Measurements from ENCODE around the gene CAMTA1.

DNA sequence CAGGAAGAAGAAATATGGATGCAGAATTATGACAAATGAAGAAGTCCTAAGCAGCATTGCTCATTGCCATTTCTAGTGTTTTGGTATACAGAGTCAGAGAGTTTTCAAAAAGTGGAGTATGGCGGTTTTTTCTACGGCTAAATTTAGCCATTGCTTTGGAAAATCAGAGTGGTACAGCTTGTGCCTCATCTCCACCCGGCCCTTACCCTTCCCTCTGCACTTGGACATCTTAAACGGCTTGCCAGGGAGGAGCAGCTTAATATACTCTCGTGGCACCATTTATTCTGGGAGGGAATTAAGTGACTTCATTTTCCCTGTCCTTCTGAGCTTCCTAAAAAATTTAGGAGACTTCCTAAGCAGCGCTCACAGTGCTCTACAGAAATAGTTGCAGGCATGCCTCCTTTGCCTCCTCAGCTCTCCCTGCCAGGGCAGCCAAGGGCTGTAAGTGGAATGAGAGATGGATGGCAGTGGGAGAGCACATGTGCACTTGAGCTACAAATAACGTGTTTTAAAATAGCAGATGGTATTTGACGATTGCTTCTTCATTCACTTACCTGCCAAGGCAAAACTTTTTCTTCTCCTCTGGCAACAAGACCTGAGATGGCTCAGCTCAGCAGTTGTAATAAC lies 934.3 kb downstream of the CAMTA1 start:
- TF ChIP-seq, protein P1, sequence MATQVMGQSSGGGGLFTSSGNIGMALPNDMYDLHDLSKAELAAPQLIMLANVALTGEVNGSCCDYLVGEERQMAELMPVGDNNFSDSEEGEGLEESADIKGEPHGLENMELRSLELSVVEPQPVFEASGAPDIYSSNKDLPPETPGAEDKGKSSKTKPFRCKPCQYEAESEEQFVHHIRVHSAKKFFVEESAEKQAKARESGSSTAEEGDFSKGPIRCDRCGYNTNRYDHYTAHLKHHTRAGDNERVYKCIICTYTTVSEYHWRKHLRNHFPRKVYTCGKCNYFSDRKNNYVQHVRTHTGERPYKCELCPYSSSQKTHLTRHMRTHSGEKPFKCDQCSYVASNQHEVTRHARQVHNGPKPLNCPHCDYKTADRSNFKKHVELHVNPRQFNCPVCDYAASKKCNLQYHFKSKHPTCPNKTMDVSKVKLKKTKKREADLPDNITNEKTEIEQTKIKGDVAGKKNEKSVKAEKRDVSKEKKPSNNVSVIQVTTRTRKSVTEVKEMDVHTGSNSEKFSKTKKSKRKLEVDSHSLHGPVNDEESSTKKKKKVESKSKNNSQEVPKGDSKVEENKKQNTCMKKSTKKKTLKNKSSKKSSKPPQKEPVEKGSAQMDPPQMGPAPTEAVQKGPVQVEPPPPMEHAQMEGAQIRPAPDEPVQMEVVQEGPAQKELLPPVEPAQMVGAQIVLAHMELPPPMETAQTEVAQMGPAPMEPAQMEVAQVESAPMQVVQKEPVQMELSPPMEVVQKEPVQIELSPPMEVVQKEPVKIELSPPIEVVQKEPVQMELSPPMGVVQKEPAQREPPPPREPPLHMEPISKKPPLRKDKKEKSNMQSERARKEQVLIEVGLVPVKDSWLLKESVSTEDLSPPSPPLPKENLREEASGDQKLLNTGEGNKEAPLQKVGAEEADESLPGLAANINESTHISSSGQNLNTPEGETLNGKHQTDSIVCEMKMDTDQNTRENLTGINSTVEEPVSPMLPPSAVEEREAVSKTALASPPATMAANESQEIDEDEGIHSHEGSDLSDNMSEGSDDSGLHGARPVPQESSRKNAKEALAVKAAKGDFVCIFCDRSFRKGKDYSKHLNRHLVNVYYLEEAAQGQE (IDR thresholded peaks at IDR 0.05; ENCODE audit: low read depth, low read length) = no peak
- TF ChIP-seq, protein P2, sequence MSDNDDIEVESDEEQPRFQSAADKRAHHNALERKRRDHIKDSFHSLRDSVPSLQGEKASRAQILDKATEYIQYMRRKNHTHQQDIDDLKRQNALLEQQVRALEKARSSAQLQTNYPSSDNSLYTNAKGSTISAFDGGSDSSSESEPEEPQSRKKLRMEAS (IDR thresholded peaks at IDR 0.05; ENCODE audit: low read depth) = no peak
- TF ChIP-seq NRF1 (IDR thresholded peaks at IDR 0.05; ENCODE audit: low read depth, low read length) (no peak), EZH2phosphoT487 (IDR thresholded peaks at IDR 0.05; ENCODE audit: borderline replicate concordance, low read depth) (no peak), TCF12 (IDR thresholded peaks at IDR 0.05) (no peak), GABPA (IDR thresholded peaks at IDR 0.05; ENCODE audit: low read depth) (no peak), GATA2 (CRISPR knock-in tag; IDR thresholded peaks at IDR 0.05) (no peak), EP300 (IDR thresholded peaks at IDR 0.05; ENCODE audit: borderline replicate concordance in 1 of 2, low read depth in 1 of 2, low read length in 1 of 2) (no peak), MXI1 (IDR thresholded peaks at IDR 0.05; ENCODE audit: low read depth, low read length) (no peak), RAD21 (IDR thresholded peaks at IDR 0.05; ENCODE audit: low read length) (no peak)
- TF ChIP-seq, protein P3, sequence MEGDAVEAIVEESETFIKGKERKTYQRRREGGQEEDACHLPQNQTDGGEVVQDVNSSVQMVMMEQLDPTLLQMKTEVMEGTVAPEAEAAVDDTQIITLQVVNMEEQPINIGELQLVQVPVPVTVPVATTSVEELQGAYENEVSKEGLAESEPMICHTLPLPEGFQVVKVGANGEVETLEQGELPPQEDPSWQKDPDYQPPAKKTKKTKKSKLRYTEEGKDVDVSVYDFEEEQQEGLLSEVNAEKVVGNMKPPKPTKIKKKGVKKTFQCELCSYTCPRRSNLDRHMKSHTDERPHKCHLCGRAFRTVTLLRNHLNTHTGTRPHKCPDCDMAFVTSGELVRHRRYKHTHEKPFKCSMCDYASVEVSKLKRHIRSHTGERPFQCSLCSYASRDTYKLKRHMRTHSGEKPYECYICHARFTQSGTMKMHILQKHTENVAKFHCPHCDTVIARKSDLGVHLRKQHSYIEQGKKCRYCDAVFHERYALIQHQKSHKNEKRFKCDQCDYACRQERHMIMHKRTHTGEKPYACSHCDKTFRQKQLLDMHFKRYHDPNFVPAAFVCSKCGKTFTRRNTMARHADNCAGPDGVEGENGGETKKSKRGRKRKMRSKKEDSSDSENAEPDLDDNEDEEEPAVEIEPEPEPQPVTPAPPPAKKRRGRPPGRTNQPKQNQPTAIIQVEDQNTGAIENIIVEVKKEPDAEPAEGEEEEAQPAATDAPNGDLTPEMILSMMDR (IDR thresholded peaks at IDR 0.05) = no peak
